Raji (cell line): ENCODE measurements around the gene POP7.

Source experiments
- POLR2A ChIP-seq: IDR thresholded peaks from 2 replicates; pipeline ENCODE4 v1.6.1; 2011; ENCODE audit warnings: low read depth, low read length, control low read depth; ENCODE audit not compliant: insufficient read depth

Gene POP7

DNA sequence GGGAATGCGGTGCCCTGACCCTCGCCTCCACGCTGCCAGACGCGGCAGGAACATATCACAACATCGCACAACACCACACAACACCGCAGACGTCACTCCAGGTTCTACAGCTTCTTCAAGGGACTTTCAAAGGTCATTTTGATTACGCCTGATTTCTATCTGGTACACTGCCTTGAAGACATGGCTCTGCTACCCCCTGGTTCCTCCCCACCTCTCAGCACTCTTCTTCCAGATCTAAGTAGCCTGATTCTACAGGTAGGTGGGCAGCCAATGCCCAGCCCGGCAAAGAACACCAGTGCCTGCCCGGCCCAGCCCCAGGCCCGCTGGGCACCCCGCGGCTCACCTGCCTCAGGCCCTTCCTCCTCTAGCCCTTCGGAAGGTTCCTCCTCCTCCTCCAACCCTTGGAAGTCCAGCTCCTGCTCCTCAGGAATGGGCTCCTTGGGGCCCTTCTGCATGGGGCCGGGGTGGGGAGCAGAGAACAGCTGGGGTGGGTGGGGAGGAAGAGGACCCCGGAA, 20.2 kb upstream of the POP7 start:
- no peak for TF ChIP-seq POLR2A

DNA sequence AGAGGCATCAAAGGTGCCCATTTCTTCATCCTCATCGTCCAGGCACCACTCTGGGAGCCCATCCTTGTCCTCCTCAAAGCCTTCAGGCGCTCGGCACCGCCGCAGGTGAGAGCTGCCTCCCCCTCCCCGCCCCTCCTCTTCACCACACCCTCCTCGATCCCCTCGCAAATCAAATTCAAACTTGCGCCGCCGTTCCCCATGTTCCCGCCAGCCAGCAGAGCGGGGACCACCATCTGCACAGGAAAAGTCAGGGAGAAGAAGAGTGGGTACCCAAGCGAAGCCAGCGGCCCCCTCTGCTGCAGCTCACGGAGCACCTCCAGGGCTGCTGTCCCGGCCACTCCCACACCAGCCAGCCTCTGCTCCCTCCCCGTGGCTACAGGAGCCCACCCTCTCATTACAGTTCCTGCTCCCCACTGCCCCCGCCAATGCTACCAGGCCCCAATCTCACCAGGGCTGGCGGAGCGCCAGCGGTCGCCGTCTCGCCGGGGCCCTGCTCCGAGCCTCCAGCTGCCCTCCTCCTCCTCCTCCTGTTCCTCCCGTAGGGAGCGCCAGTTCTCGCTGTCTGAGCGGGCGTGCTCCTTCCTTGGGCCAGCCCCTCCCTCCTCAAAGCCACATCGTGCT, 19.6 kb upstream of the POP7 start:
- TF ChIP-seq POLR2A, result no peak

DNA sequence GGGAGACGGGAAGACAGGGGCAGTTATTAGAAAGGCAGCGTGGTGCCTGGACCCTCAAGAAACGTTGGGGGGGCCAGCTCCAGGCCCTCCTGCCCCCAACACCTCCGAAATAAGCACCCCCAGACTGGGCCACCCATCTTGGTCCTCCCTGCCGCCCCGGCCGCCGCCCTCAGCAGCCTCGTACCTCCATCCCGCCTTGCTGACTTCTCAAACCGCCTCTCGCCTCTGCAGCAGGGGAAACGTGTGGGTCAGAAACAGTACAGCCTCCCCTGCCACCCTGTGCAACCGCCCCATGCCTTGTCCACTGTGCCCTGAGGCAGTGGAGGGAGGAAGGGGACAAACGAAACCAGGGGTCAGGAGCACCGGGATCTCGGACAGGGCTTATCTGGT, 19.1 kb upstream of the POP7 start:
- no peak for TF ChIP-seq POLR2A

DNA sequence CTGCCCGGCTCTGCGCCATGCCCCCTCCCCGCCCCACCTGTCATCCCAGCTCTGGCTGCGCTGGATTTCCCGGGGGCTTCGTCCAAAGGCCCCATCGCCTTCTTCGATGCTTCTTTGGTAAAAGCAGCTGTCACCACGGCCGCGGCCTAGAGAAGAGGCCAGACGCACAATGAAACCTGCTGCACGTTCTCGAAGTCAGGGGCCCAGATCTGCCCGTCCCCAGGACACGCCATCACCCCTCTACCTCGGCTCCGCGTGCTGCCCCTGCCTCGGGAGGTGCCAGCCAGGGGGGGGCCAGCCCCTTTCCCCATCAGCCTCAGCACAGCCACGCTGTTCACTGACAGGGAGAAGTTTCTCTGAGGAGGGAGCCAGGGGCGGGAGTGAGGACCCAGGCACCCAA, 18.7 kb upstream of the POP7 start:
- no peak for TF ChIP-seq POLR2A

DNA sequence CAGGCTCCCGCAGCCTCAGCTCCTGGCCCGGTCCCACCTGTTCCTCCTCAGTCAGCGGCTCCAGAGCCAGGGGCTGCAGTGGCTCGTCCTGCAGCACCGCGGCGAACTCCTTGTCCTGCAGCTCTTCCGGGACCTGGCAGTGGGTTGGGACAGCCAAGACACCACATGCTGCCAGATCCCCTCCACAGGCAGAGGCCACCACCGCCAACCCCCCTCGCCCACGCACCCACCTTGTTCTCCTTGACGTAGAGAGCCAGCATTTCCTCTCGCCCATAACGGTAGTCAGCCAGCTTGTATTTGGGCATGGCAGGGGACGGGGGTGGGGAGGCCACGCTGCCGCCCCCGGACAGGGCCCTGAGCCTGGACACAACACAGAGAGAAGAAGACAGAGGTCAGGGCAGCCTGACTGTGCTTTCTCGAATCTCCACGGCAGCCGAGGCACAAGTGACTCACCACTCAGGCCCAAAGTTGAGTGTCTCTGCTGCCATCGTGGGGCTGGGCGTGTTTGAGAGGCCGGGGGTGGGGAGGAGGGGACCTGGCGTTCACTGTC, 18.1 kb upstream of the POP7 start:
- TF ChIP-seq POLR2A, result no peak

DNA sequence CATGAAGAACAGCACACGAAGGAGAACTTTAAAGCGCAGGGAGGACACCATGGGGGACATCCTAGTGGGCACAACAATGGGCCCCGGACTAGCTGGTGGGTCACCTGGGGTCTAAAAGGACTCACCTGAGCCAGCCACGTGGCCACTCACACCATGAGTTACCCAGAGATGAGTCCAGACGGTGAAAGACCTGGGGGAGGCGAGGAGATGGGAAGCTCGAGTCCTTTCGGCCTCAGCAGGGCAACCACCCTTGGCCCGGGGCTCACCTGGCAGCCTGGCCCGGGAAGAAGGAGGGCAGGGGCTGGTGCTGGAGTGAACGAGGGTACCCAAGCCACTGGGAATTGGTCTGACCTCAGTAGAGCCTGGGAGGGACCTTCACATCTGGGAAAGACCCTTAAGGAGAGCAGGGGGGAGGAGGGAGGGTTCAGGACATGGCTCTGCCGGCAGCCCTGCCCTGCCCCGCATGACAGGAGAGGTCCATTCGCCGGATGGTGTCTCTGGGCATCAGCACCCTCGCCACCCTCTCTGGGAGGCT, 17.5 kb upstream of the POP7 start:
- TF ChIP-seq POLR2A, result no peak

DNA sequence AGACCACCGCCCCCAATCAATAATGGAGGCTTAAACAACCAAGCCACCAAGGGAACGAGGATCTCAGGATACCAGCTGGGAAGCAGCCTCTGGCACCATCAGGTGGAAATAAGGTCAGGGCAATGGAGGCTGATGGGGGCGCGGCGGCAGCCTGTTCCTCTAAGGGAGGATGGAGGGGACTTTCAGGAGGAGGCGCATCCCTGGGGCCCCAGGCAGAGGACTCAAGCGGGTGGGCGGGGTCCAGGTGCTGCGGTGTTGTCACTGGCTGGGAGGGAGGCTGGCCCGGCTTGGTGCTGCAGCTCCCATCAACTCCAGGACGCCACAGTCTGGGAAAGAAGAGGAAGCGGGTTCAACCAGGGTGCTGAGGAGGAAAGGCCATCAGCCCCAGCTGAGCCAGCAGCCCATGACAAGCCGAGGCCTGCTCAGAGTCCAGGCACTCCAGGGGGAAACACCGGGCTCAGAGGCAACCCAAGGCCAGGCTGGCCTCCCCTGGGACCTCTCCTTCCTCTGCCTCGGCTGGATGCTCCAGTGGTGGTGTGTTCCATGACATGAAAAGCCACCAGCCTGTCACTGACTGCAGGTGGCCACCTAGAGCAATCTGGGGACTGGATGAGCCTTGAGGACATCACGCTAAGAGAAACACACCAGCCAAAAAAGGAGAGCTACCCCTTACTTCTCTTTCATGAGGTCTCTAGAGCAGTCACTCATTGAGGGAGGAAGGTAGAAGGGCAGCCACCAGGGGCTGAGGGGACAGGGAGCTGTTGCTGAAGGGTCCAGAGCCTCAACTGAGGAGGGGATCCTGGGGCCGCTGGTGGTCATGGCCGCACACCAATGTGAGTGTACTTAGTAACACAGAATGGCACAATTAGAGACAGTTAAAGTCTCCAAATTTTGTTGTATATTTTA, 16.4 kb upstream of the POP7 start:
- no peak for TF ChIP-seq POLR2A

DNA sequence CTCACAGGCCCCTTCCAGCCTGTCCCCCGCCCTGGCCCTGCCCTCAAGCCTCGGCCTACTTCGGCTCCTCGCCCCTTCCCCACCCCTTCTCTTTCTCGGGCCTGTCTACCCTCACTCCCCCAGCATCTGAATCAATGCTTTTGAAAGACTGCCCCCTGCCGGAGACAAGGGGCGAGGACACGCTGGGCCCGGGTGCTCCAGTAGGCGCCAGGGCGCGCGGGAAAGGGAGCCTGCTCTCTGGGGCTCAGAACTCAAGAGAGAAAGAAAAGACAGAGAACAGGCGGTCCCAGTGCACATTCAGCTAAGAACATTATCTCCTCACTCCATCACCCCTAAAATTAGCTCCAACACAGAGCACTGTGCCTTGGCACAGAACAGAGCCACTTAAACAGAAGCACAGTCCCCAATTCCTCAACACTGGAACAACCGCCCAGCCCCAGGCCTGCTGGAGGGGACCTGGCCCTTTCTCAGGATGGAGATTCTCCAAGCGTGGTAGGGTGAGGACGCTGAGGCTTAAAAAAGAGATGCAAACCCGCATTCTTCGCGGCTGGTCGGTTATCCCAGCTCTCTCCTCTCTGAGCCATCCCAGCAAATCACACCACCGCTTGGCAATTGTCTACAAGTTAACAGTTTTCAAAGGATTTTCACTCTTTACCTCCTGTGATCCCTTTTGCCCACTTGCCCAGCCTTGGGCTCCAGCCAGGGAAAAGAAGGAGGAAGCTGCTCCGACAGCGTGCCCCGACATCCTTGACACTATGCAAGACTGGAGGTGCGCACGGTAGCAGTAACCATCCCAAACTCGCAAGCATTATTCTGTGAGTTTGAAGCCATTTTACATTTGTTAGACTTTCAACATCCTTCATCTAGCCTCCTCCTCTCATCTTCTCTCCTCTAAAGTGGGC, 14.0 kb upstream of the POP7 start:
- no peak for TF ChIP-seq POLR2A

DNA sequence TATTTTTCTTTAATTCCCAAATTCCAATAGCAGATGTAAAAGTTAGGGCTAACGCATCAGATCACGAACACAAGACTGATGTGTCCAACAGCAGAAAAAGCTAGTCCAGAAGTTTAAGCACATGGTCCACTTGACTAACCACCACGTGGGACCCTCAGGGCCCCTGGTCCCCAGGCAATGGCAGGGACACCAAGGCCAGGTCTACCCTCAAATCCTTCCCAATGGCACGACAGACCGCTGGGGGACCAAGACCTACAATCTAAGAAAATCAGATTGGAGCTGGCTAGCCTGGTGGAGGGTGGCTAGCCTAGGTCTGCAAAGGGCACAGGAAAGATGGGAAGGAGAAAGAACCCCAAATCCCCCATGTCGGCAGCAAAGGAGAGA, 13.4 kb upstream of the POP7 start:
- no peak for TF ChIP-seq POLR2A

DNA sequence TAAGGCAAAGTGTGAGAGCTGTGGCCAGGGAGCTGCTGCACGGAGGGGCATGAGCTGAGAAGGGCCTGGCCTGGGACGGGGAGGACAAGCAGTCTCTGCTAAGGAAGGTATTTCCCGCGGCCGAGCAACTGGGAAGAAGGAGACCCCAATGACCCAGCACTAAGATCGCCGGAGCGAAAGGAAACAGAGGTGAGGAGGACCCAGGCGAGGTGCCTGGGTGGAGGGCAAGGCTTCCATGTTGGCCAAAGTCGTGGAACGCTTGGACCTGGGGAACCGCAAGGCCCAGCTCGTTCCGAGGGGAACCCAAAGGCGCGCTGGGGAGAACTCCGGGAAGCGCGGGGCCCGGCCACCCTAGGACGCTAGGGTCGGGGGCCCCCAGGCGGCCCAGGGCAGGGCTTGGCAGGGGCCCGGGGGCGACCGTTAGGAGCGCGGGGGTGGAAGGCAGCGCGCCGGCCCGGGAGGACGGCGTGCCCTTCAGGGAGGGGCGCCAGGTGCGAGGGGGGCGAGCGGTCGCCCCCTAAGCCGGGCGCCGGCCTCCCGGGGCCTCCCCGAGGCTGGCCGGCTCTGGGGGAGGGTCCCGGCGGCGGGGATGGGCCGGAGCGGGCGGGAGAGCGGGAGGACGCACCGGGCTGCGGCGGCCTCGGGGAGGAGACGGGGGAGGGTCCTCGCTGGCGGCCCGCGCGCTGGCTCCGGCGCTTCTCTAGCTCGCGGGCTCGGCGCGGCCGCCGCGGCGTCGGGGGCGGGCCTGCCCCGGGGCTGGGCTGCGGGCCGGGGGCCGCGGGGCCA, 12.4 kb upstream of the POP7 start:
- no peak for TF ChIP-seq POLR2A

DNA sequence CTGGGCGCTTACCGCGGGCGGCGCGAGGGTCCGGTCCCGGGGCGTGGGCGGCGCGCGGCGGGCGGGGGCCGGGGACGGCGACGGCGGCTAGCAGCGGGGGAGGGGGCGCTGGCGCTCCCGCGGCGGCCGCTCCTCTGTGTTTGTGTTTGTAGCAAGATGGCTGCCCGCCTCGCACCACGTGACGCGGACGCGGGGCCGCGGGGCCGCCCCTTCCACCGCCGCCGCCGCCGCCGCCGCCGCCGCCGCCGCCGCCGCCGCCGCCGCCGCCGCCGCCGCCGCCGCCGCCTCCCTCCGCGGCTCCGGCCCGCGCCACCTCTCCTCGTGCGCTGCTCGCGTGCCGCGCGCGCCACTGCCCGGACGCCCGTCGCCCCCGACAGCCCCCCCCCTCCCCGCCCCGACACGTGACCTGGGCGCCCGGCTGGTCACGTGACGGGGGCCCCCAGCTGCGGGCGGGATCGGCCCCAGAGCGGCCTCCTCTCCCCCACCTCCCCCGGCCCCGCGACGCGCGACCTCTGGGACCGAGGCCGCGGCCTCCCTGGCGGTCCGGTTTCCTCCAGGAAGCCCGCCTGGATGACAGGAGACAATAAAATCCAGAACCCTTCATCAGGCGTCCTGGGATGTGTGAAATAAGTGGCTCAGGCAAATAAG, 11.7 kb upstream of the POP7 start, which contains the start of gene GIGYF1:
TSS of gene GIGYF1 (minus strand) at position 153 of the 648 bp plus-strand sequence. CDS start 6,012 bp downstream, outside the sequence.
- 0 out of 2 replicates have a peak, but pooled peaks have one; percentile 47 for TF ChIP-seq POLR2A

DNA sequence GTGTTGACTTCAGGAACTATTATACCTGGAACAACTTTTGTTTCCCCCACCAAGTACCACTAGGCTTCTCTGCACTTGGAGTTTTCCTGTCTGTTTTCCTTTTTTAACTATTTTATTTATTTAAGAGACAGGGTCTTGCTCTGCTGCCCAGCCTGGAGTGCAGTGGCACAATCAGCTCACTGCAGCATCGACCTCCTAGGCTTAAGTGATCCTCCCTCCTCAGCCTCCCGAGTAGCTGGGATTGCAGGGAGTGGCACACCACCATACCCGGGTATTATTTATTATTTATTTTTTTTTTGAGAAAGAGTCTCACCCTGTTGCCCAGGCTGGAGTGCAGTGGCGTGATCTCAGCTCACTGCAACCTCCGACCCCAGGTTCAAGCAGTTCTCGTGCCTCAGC, 9.8 kb upstream of the POP7 start:
- TF ChIP-seq POLR2A, result no peak

DNA sequence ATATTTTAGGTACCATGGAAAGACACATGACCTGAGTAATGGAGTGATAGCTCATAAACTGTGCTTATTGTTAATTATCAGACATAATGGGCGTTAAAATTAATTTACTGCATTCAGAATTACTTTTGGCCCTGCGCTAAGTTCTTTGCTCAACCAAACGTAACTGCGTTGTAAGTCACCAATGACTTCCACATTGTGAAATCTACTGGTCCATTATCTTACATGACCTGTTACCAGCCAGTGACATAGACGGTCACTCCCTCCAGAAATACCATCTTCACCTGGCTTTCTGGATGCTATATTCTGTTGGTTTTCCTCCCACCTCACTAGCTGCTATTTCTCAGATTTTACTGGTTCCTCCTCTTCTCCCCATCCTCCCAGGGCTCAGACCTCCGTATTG, 6.9 kb upstream of the POP7 start:
- TF ChIP-seq POLR2A, result no peak

DNA sequence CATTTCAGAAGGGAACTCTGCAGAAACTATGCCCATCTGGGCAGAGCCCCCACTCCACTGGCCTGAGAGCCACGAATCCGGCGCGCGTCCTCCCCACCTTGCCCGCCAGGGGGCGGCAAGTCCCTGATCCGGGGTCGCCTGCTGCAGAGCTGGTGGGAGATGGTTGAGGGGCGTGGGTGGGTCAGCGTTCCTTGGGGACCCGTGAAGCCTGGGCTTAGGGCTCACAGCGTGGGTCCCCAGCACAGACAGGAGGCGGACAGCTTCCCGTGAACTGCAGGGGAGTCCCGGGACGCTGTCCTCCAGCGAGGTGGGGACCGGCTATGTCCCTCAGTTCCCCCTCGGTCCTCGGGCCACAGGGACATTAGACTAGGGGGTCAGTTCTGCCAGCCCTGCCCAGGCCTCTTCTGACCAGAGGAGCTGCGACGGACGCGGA, 585 bp upstream of the POP7 start:
- TF ChIP-seq POLR2A, result 0 out of 2 replicates have a peak, but pooled peaks have one; percentile 10
